Stimulated activated CD4-positive, alpha-beta T cell treated with anti-CD3 and anti-CD28 coated beads, Interleukin-1b, Interleukin-23, amount 100 ng/mL, for 1 hour (primary cell): ENCODE results near the gene PAGE4.

ENCODE experiments used
- DNase-seq, 2 donors: peaks; one replicate each; pipeline ENCODE4 v3.0.0-alpha.2; 2020; ENCODE audit warnings: low read depth in 2 of 2

The PAGE4 gene

DNA sequence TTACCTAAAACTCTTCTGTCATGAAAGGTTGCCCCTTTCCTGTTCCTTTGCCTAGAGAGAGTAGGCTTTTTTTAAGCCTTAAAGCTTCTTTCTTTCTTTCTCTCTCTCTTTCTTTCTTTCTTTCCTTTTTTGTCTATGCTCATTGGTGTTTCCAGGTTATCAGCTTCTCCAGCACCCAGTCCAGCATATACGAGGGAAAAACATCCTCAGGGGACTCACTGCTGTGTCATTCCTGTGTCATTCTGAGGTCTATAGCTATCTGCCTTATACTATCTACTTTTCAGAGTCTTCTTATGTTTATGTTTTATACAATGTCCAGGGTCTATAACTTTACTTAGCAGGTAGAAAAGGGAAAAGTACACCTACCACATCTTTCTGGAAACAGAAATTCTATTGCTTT, 39.6 kb downstream of the PAGE4 start:
- no peak for DNase-seq

DNA sequence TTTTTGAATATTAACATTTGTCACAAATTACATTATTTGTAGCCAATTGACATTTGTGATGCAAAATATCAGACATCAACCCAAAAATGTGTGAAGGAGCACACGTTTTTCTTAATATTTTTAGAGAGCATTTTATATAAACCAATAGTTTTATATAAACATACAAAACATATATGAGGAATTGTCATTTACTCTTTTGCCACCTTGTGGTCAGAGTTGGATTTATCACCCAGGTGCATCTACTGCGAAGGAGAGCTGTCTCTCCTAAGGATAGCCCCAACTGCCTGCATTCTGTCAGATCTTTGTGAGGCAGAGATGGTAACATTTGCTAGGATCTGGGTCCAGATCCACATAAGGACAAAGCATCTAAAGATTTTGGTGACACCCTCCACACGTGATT, 47.6 kb downstream of the PAGE4 start:
- no peak for DNase-seq

DNA sequence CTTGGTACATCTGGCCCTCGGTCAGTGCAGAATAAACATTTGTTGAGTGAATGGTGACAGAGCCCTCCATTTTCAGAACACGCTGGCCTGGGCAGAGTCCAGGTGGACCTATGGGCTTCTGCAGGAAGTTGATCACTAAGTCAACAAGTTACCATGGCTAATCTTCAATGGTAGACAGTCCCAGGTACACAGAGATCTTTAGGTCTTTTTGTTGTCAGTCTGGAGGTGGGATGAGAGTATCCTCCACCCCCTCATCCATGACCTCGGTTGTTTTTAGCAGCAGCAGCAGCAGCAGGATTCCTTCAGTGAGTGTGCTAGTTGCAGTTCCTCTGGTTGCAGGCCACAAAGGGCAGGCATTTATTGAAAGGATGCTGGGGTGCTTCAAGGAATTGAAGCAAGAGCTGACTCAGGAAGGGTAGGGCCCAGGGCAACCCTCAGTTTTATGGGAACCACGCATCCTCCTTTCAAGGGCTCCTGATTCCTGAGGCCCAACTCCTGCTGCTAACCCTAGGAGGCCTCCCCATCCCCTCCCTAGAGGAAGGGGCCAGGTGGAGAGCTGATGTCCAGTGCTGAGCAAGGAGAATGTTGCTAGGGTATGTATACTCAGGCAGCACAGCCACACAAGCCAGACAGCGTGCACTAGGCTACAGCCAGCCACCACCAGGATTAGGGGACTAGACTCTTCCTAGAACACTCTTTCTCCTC, 48.4 kb downstream of the PAGE4 start:
- no peak for DNase-seq

DNA sequence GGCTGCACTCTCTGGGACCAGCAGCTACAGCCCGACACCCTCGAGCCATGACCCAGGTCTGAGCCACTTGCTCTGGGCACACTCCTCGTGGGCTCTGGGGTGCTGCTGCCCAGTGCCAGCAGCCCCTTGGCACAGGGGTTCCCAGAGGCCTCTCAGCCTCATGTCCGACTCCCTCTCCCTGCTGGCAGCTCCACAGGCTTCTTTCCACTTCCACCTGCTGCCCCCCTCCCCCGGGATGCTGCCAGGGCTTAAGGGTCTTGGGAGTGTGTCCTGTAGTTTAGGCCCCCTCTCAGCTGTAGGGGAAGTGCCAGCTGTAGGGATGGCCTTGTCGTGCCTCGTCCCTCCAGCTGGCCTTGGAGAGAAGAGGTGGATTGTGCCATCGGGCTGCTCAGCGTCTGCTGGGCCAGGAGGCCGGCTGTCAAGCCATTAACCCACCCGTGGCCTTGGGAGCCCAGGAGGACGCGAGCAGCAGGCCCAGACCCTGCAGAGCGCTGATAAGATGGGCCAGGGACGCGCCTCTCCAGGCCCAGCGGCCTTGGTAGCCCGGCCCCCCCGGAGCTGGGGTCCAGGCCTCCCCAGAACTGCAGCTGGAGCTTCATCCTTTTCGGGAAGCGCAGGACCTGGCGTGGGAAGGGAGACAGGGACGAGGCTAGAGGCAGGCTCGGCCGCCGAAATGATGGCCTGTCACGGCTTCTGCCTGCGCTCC, 49.2 kb downstream of the PAGE4 start:
- DNase-seq = no peak

DNA sequence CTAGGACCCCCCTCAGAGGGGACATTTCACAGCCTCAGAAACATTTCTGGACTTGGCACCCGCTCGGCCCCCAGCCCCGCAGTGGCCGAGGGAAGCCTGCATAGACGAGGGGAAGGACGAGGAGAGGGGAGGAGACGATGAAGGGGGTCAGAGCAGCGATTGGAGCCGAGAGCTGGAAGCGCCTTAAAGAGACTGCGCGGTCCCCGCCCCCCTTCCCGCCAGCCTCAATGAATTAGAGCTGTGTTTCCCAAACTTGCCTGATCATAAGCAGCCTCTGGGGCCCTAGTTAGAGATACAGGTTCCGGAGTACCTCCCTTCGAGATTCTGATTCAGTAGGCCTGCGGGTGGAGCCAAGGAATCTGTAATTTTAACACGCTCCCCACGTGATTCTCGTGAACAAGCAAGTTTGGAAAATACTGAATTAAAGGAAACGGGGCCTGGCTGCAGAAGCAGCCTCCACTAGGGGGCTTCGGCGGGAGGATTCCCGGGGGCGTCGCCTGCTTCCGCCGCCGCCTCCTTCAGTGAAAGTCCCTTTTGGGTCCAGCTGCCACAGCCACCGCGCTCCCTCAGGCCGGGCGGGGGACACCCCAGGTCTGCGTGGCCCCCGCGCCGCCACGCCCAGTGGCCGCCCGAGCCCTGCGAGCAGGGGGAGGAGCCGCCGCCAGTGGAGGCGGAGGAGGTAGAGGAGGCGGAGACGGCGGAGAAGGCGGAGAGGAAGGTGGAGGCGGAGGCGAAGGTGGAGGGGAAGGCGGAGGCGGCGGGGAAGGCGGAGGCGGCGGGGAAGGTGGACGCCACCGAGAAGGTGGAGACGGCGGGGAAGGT, 49.9 kb downstream of the PAGE4 start, which contains the start of gene USP27X:
Gene USP27X, plus strand, starts transcription at position 651 of the 822 bp plus-strand sequence. CDS start 824 bp downstream, outside the sequence.
- peak; percentile 40 to 59 for DNase-seq

DNA sequence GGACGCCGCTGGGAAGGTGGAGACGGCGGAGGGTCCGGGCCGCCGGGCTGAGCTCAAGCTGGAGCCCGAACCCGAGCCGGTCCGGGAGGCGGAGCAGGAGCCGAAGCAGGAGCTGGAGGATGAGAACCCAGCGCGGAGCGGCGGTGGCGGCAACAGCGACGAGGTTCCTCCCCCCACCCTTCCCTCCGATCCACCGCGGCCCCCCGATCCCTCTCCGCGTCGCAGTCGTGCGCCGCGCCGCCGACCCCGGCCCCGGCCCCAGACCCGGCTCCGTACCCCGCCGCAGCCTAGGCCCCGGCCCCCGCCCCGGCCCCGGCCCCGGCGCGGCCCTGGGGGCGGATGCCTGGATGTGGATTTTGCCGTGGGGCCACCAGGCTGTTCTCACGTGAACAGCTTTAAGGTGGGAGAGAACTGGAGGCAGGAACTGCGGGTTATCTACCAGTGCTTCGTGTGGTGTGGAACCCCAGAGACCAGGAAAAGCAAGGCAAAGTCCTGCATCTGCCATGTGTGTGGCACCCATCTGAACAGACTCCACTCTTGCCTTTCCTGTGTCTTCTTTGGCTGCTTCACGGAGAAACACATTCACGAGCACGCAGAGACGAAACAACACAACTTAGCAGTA, 50.7 kb downstream of the PAGE4 start:
- DNase-seq = no peak

DNA sequence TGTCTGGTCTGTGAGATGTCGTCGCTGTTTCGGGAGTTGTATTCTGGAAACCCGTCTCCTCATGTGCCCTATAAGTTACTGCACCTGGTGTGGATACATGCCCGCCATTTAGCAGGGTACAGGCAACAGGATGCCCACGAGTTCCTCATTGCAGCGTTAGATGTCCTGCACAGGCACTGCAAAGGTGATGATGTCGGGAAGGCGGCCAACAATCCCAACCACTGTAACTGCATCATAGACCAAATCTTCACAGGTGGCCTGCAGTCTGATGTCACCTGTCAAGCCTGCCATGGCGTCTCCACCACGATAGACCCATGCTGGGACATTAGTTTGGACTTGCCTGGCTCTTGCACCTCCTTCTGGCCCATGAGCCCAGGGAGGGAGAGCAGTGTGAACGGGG, 51.6 kb downstream of the PAGE4 start:
- DNase-seq = no peak
